HEK293 (cell line): ENCODE measurements around the gene HCFC1.

ENCODE experiments used
- CTCF ChIA-PET: fragments of 350-600 bp; formaldehyde crosslinking; extraction: SDS; loops from one replicate; lab custom pipeline; 2021; ENCODE audit warnings: antibody characterized with exemption; lab: Yijun Ruan, JAX
- POLR2A ChIA-PET: fragments of 300-600 bp; formaldehyde crosslinking; extraction: SDS; loops from one replicate; lab custom pipeline; 2020; ENCODE audit warnings: antibody characterized with exemption, inconsistent platforms; lab: Yijun Ruan, JAX
- H3K27ac ChIP-seq: fragments of 200-500 bp; sonication (Bioruptor generic); 2 replicates; pipeline ENCODE4 v1.5.1; 2014; ENCODE audit warnings: low read depth, low read length, control low read depth, inconsistent platforms; ENCODE audit errors: extremely low read depth
- H3K36me3 ChIP-seq, 2 experiments: fragments of 200-500 bp in 1 of 2; sonication (Bioruptor generic) in 1 of 2; 1 replicate in 1 of 2; 2 replicates in 1 of 2; pipeline ENCODE4 v1.5.1; 2014 to 2017; ENCODE audit warnings: inconsistent platforms in 2 of 2, low read length in 2 of 2; ENCODE audit not compliant: control insufficient read depth in 2 of 2, insufficient read depth in 1 of 2
- H3K4me1 ChIP-seq: fragments of 200-500 bp; sonication (Bioruptor generic); 2 replicates; pipeline ENCODE4 v1.5.1; 2014; ENCODE audit warnings: mild to moderate bottlenecking, low read length, inconsistent platforms; ENCODE audit not compliant: control insufficient read depth, insufficient read depth
- H3K4me3 ChIP-seq: 2 replicates; pipeline ENCODE4 v1.5.1; 2011; ENCODE audit warnings: low read depth, mild to moderate bottlenecking, control low read depth, low read length, moderate library complexity
- H3K9me3 ChIP-seq: fragments of 200-500 bp; sonication (Bioruptor generic); 2 replicates; pipeline ENCODE4 v1.5.1; 2014; ENCODE audit warnings: low read depth, low read length, inconsistent platforms; ENCODE audit not compliant: control insufficient read depth, insufficient read depth
- GLIS2 ChIP-seq: fragments of 450-650 bp; formaldehyde crosslinking; IDR thresholded peaks from 2 replicates; pipeline ENCODE4 v1.5.1; 2016; ENCODE audit warnings: missing biosample characterization, missing genetic modification characterization
- HOXD13 ChIP-seq: sonication (generic); formaldehyde crosslinking; IDR thresholded peaks from 2 replicates; pipeline ENCODE4 v1.8.0; 2022; ENCODE audit warnings: missing genetic modification reagents, borderline replicate concordance
- MZF1 ChIP-seq: fragments of 450-650 bp; formaldehyde crosslinking; IDR thresholded peaks from 2 replicates; pipeline ENCODE4 v1.5.1; 2017; ENCODE audit warnings: missing biosample characterization, missing genetic modification characterization, borderline replicate concordance
- OVOL3 ChIP-seq: fragments of 450-650 bp; formaldehyde crosslinking; IDR thresholded peaks from 2 replicates; pipeline ENCODE4 v1.5.1; 2016; ENCODE audit warnings: missing biosample characterization, missing genetic modification characterization
- RBAK ChIP-seq: fragments of 450-650 bp; formaldehyde crosslinking; IDR thresholded peaks from 2 replicates; pipeline ENCODE4 v1.5.1; 2016; ENCODE audit warnings: missing biosample characterization, missing genetic modification characterization
- ZBTB20 ChIP-seq: fragments of 450-650 bp; formaldehyde crosslinking; IDR thresholded peaks from 2 replicates; pipeline ENCODE4 v1.5.1; 2016; ENCODE audit warnings: missing biosample characterization, missing genetic modification characterization
- ZNF140 ChIP-seq: fragments of 450-650 bp; formaldehyde crosslinking; IDR thresholded peaks from 2 replicates; pipeline ENCODE4 v1.5.1; 2016; ENCODE audit warnings: missing biosample characterization, missing genetic modification characterization
- ZNF155 ChIP-seq: fragments of 450-650 bp; formaldehyde crosslinking; IDR thresholded peaks from 2 replicates; pipeline ENCODE4 v1.5.1; 2016; ENCODE audit warnings: missing biosample characterization, missing genetic modification characterization
- ZNF157 ChIP-seq: fragments of 450-650 bp; formaldehyde crosslinking; IDR thresholded peaks from 2 replicates; pipeline ENCODE4 v1.5.1; 2016; ENCODE audit warnings: missing biosample characterization, missing genetic modification characterization
- ZNF16 ChIP-seq: fragments of 450-650 bp; formaldehyde crosslinking; IDR thresholded peaks from 2 replicates; pipeline ENCODE4 v1.5.1; 2016; ENCODE audit warnings: low read depth, missing biosample characterization, missing genetic modification characterization
- ZNF174 ChIP-seq: fragments of 450-650 bp; formaldehyde crosslinking; IDR thresholded peaks from 2 replicates; pipeline ENCODE4 v1.5.0; 2017; ENCODE audit warnings: missing biosample characterization, mild to moderate bottlenecking, missing genetic modification characterization
- ZNF2 ChIP-seq: fragments of 450-650 bp; formaldehyde crosslinking; IDR thresholded peaks from 2 replicates; pipeline ENCODE4 v1.5.1; 2016; ENCODE audit warnings: missing biosample characterization, missing genetic modification characterization
- ZNF239 ChIP-seq: fragments of 450-650 bp; formaldehyde crosslinking; IDR thresholded peaks from 2 replicates; pipeline ENCODE4 v1.5.1; 2016; ENCODE audit warnings: missing biosample characterization, missing genetic modification characterization
- ZNF324 ChIP-seq: fragments of 450-650 bp; formaldehyde crosslinking; IDR thresholded peaks from 2 replicates; pipeline ENCODE4 v1.5.1; 2016; ENCODE audit warnings: missing biosample characterization, missing genetic modification characterization
- ZNF37A ChIP-seq: fragments of 450-650 bp; IDR thresholded peaks from 2 replicates; pipeline ENCODE4 v1.5.1; 2018; ENCODE audit warnings: missing biosample characterization, missing genetic modification characterization
- ZNF391 ChIP-seq: fragments of 450-650 bp; formaldehyde crosslinking; IDR thresholded peaks from 2 replicates; pipeline ENCODE4 v1.5.1; 2016; ENCODE audit warnings: low read depth, missing biosample characterization, missing genetic modification characterization, borderline replicate concordance
- ZNF404 ChIP-seq: fragments of 450-650 bp; formaldehyde crosslinking; IDR thresholded peaks from 2 replicates; pipeline ENCODE4 v1.5.1; 2017; ENCODE audit warnings: missing biosample characterization, missing genetic modification characterization
- ZNF426 ChIP-seq: fragments of 450-650 bp; formaldehyde crosslinking; IDR thresholded peaks from 2 replicates; pipeline ENCODE4 v1.5.1; 2017; ENCODE audit warnings: missing biosample characterization, missing genetic modification characterization, mild to moderate bottlenecking, inconsistent platforms, moderate library complexity
- ZNF529 ChIP-seq: fragments of 450-650 bp; formaldehyde crosslinking; IDR thresholded peaks from 2 replicates; pipeline ENCODE4 v1.5.1; 2017; ENCODE audit warnings: missing genetic modification characterization, missing biosample characterization; ENCODE audit not compliant: insufficient replicate concordance
- ZNF544 ChIP-seq: fragments of 450-650 bp; formaldehyde crosslinking; IDR thresholded peaks from 2 replicates; pipeline ENCODE4 v1.5.0; 2017; ENCODE audit warnings: missing biosample characterization, missing genetic modification characterization
- ZNF548 ChIP-seq: fragments of 450-650 bp; formaldehyde crosslinking; IDR thresholded peaks from 2 replicates; pipeline ENCODE4 v1.5.1; 2016; ENCODE audit warnings: missing biosample characterization, missing genetic modification characterization
- ZNF558 ChIP-seq: fragments of 450-650 bp; formaldehyde crosslinking; IDR thresholded peaks from 2 replicates; pipeline ENCODE4 v1.5.1; 2016; ENCODE audit warnings: missing biosample characterization, missing genetic modification characterization
- ZNF600 ChIP-seq: fragments of 450-650 bp; formaldehyde crosslinking; IDR thresholded peaks from 2 replicates; pipeline ENCODE4 v1.5.1; 2016; ENCODE audit warnings: missing biosample characterization, missing genetic modification characterization
- ZNF654 ChIP-seq: fragments of 450-650 bp; formaldehyde crosslinking; IDR thresholded peaks from 2 replicates; pipeline ENCODE4 v1.5.1; 2016; ENCODE audit warnings: low read depth, missing biosample characterization, missing genetic modification characterization
- ZNF677 ChIP-seq: fragments of 450-650 bp; IDR thresholded peaks from 2 replicates; pipeline ENCODE4 v1.5.0; 2018; ENCODE audit warnings: missing biosample characterization, mild to moderate bottlenecking, missing genetic modification characterization, moderate library complexity
- ZNF768 ChIP-seq: fragments of 450-650 bp; formaldehyde crosslinking; IDR thresholded peaks from 2 replicates; pipeline ENCODE4 v1.5.1; 2018; ENCODE audit warnings: missing biosample characterization, mild to moderate bottlenecking, missing genetic modification characterization
- ZNF792 ChIP-seq: fragments of 450-650 bp; formaldehyde crosslinking; IDR thresholded peaks from 2 replicates; pipeline ENCODE4 v1.5.1; 2016; ENCODE audit warnings: missing biosample characterization, missing genetic modification characterization
- ZNF843 ChIP-seq: fragments of 450-650 bp; formaldehyde crosslinking; IDR thresholded peaks from 2 replicates; pipeline ENCODE4 v1.5.1; 2016; ENCODE audit warnings: missing biosample characterization, missing genetic modification characterization
- TF ChIP-seq, protein P1 (sequence below): fragments of 450-650 bp; formaldehyde crosslinking; IDR thresholded peaks from 2 replicates; pipeline ENCODE4; 2016; ENCODE audit warnings: missing biosample characterization, missing genetic modification characterization
- TF ChIP-seq, protein P2 (sequence below): fragments of 450-650 bp; formaldehyde crosslinking; IDR thresholded peaks from 2 replicates; pipeline ENCODE4 v1.5.1; 2016; ENCODE audit warnings: missing biosample characterization, missing genetic modification characterization, low read depth
- TF ChIP-seq, protein P3 (sequence below): fragments of 450-650 bp; formaldehyde crosslinking; optimal IDR thresholded peaks from 2 replicates; pipeline ENCODE3; 2016; ENCODE audit warnings: missing biosample characterization, mild to moderate bottlenecking, missing genetic modification characterization

HCFC1 gene

DNA sequence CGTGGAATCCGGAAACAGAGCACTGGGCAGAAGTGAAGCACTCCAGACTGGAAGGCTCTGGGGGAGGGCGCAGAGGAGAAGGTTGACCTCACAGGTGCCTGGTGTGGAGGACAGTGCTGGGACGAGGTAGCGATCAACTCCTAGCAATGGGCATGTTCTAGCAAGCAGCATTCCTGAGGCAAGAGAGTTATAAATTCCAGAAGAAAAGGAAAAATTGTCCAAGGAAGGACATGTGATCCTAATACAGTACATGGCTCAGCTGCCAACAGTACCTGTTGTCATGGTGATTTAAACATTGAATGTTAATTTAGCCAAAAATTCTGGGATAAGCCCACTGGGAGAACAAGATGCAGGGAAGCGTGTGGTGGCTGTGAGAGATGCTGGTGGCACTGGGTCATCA is 53.7 kb downstream of the HCFC1 start:
- CTCF ChIA-PET: interaction anchor here (0.9 to 9.1 kb wide), 4 partner anchors 31 to 492 kb away, joined by 3 to 168 read pairs (median 4); partner anchors contain the start of gene RENBP
- no peaks in the 10 kb centered on the region for H3K36me3 ChIP-seq
- TF ChIP-seq GLIS2 (tag by site-specific recombination) (no peak), RBAK (tag by site-specific recombination) (no peak), ZNF391 (tag by site-specific recombination) (no peak), OVOL3 (tag by site-specific recombination) (no peak), ZNF600 (tag by site-specific recombination) (no peak), ZNF768 (tag by site-specific recombination) (no peak), HOXD13 (no peak), ZNF843 (no peak), ZNF548 (tag by site-specific recombination) (no peak), ZNF654 (no peak), ZNF140 (no peak), ZNF544 (tag by site-specific recombination) (no peak), ZBTB20 (tag by site-specific recombination) (no peak), ZNF239 (tag by site-specific recombination) (no peak), ZNF37A (tag by site-specific recombination) (no peak), ZNF404 (no peak), ZNF529 (tag by site-specific recombination) (no peak)
- TF ChIP-seq, all 188 proteins: peak for 0
- POLR2A ChIA-PET: interaction anchor here (1.2 to 1.5 kb wide), 2 partner anchors 9 to 11 kb away, joined by 6 to 8 read pairs; no protein-coding TSS in a partner anchor
- no peak overlapping the region for H3K27ac ChIP-seq
- no peaks in the 10 kb centered on the region for H3K9me3 ChIP-seq
- no peaks in the 10 kb centered on the region for H3K4me1 ChIP-seq
- no peak overlapping the region for H3K4me3 ChIP-seq

DNA sequence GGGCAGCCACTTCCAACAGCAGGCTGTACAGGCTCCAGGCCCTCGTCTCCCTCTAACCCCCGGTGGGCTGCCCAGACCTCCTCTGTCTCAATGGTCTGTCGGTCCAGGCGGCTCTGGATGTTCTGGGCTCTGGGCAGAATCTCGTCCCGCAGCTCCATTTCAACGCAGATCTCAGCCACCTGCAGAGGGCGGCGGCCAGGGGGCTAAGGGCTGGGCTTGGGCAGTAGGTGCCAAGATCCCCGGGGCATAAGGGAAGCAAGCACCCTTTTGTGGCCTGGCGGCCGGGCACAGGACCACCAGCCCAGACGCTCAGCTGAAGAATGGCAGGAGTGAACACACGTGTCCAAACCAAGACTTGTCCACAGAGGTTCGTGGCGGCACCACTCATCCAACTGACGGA is 57.9 kb downstream of the HCFC1 start:
- POLR2A ChIA-PET: interaction anchor here (1.3 to 1.7 kb wide), 2 partner anchors 12 to 15 kb away, joined by 6 read pairs; no protein-coding TSS in a partner anchor
- TF ChIP-seq ZNF155 (tag by site-specific recombination) (no peak), ZNF174 (tag by site-specific recombination) (no peak)

DNA sequence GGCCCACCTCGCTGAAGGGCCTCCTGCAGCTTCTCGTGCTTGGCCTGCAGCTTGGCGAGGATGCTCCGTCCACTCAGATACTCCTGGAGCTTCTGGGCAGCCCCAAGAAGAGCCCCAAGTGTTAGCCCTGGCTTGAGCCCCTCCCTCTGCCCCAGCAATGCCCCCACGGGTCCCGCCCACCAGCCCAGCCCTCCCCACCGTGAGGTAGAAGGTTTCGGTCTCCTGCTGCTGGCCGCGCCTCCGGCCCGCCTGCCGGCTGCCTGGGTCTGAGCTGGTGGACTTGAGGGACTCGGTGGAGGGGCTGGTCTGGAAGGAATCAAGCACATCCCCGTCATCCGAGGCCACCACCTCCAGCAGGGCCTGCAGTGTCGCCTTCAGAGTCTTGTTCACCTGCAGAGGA is 58.4 kb downstream of the HCFC1 start:
- Histone ChIP-seq H3K36me3 (no peaks in the 10 kb centered on the region), H3K27ac (no peak overlapping the region), H3K4me3 (no peak overlapping the region), H3K9me3 (no peaks in the 10 kb centered on the region), H3K4me1 (no peaks in the 10 kb centered on the region)
- ChIA-PET CTCF (interaction anchor here (1.1 to 9.6 kb wide), 2 partner anchors 10 to 37 kb away, joined by 3 to 72 read pairs; no protein-coding TSS in a partner anchor), POLR2A (interaction anchor here (1.3 to 1.7 kb wide), 2 partner anchors 12 to 16 kb away, joined by 6 read pairs; no protein-coding TSS in a partner anchor)
- TF ChIP-seq ZNF16 (tag by site-specific recombination) (no peak), MZF1 (tag by site-specific recombination) (no peak), ZNF2 (tag by site-specific recombination) (no peak), ZNF157 (tag by site-specific recombination) (no peak), ZNF426 (no peak), ZNF324 (tag by site-specific recombination) (no peak), ZNF239 (tag by site-specific recombination) (no peak), ZNF558 (tag by site-specific recombination) (no peak), ZNF792 (tag by site-specific recombination) (no peak), ZNF677 (tag by site-specific recombination) (no peak)
- TF ChIP-seq, protein P1, sequence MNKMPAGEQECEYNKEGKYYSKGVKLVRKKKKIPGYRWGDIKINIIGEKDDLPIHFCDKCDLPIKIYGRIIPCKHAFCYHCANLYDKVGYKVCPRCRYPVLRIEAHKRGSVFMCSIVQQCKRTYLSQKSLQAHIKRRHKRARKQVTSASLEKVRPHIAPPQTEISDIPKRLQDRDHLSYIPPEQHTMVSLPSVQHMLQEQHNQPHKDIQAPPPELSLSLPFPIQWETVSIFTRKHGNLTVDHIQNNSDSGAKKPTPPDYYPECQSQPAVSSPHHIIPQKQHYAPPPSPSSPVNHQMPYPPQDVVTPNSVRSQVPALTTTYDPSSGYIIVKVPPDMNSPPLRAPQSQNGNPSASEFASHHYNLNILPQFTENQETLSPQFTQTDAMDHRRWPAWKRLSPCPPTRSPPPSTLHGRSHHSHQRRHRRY (tag by site-specific recombination): no peak
- TF ChIP-seq, protein P2, sequence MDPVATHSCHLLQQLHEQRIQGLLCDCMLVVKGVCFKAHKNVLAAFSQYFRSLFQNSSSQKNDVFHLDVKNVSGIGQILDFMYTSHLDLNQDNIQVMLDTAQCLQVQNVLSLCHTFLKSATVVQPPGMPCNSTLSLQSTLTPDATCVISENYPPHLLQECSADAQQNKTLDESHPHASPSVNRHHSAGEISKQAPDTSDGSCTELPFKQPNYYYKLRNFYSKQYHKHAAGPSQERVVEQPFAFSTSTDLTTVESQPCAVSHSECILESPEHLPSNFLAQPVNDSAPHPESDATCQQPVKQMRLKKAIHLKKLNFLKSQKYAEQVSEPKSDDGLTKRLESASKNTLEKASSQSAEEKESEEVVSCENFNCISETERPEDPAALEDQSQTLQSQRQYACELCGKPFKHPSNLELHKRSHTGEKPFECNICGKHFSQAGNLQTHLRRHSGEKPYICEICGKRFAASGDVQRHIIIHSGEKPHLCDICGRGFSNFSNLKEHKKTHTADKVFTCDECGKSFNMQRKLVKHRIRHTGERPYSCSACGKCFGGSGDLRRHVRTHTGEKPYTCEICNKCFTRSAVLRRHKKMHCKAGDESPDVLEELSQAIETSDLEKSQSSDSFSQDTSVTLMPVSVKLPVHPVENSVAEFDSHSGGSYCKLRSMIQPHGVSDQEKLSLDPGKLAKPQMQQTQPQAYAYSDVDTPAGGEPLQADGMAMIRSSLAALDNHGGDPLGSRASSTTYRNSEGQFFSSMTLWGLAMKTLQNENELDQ (tag by site-specific recombination): no peak
- TF ChIP-seq, protein P3, sequence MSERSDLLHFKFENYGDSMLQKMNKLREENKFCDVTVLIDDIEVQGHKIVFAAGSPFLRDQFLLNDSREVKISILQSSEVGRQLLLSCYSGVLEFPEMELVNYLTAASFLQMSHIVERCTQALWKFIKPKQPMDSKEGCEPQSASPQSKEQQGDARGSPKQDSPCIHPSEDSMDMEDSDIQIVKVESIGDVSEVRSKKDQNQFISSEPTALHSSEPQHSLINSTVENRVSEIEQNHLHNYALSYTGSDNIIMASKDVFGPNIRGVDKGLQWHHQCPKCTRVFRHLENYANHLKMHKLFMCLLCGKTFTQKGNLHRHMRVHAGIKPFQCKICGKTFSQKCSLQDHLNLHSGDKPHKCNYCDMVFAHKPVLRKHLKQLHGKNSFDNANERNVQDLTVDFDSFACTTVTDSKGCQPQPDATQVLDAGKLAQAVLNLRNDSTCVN: no peak

More for the DNA sequence above, 57.9 kb downstream of the HCFC1 start:
- Histone ChIP-seq H3K4me1 (no peaks in the 10 kb centered on the region), H3K4me3 (no peak overlapping the region), H3K9me3 (no peaks in the 10 kb centered on the region), H3K36me3 (no peaks in the 10 kb centered on the region), H3K27ac (no peak overlapping the region)
- CTCF ChIA-PET: interaction anchor here (1.1 to 9.6 kb wide), 2 partner anchors 10 to 37 kb away, joined by 3 to 72 read pairs; no protein-coding TSS in a partner anchor
